Lung (tissue), 12 donors: ENCODE results near the gene OR10G7. TPM values are rescaled to one million over a fixed set of nuclear protein-coding genes. Genes with fewer than 3 reads are reported as not detected.

ENCODE experiments used
- ATAC-seq: fragments of 200-7000 bp; cut with Tn5 transposase; one replicate; pipeline ENCODE4 v1.9.1; 2020; ENCODE audit warnings: moderate number of reproducible peaks; ENCODE audit not compliant: insufficient read depth, low FRiP score
- DNase-seq, 3 donors: peaks; one replicate each; pipeline ENCODE4 v3.0.0-alpha.2; 2013 to 2017
- H3K27ac ChIP-seq, 2 donors: one replicate each; pipeline ENCODE4 v1.5.1; 2013; ENCODE audit warnings: mild to moderate bottlenecking in 2 of 2, moderate library complexity in 2 of 2, control low read depth in 1 of 2, inconsistent platforms in 1 of 2, low read depth in 1 of 2, low read length in 1 of 2
- H3K27me3 ChIP-seq, 3 donors: one replicate each; pipeline ENCODE4 v1.5.1; 2013; ENCODE audit warnings: low read length in 2 of 3; ENCODE audit not compliant: control insufficient read depth in 3 of 3, insufficient read depth in 3 of 3
- H3K36me3 ChIP-seq, 4 donors: one replicate each; pipeline ENCODE4 v1.5.1; 2013; ENCODE audit warnings: low read length in 4 of 4, mild to moderate bottlenecking in 1 of 4, moderate library complexity in 1 of 4; ENCODE audit not compliant: control insufficient read depth in 4 of 4, insufficient read depth in 4 of 4
- H3K4me1 ChIP-seq, 5 donors: one replicate each; pipeline ENCODE4 v1.5.1; 2013; ENCODE audit warnings: low read length in 5 of 5, mild to moderate bottlenecking in 2 of 5, moderate library complexity in 1 of 5; ENCODE audit not compliant: control insufficient read depth in 5 of 5, insufficient read depth in 5 of 5
- H3K4me3 ChIP-seq: one replicate; pipeline ENCODE4 v1.5.1; 2013; ENCODE audit warnings: mild to moderate bottlenecking, control low read depth, moderate library complexity
- H3K9ac ChIP-seq, 2 donors: one replicate each; pipeline ENCODE4 v1.5.1; 2013; ENCODE audit warnings: low read length in 2 of 2, control low read depth in 1 of 2; ENCODE audit not compliant: insufficient read depth in 1 of 2
- H3K9me3 ChIP-seq, 4 donors: one replicate each; pipeline ENCODE4 v1.5.1; 2013; ENCODE audit warnings: low read length in 3 of 4, mild to moderate bottlenecking in 1 of 4, moderate library complexity in 1 of 4; ENCODE audit not compliant: control insufficient read depth in 4 of 4, insufficient read depth in 3 of 4
- CTCF ChIP-seq: IDR thresholded peaks from 2 replicates; pipeline ENCODE4 v1.5.1; 2012; ENCODE audit warnings: mild to moderate bottlenecking; ENCODE audit errors: control extremely low read depth, extremely low read depth
- WGBS, 2 donors: extraction: QIAGEN DNeasy Blood & Tissue Kit; methylation state at CpG; one replicate each; pipeline ENCODE4 v1.1.7; 2013; 5-methylcytosine and 5-hydroxymethylcytosine counted together
- polyA plus RNA-seq, 2 donors: library from polyadenylated mRNA; stranded (reverse); fragments of 200-250 nt; gene quantifications; one replicate each; pipeline ENCODE4 v1.2.1, GENCODE V29; 2013
- total RNA-seq, 2 donors: library from RNA; depleted of rRNA in 1 of 2; stranded (reverse); fragments of >200 nt in 1 of 2; gene quantifications; one replicate each; pipeline ENCODE4 v1.2.1, GENCODE V29; 2014 to 2021
- donor health status: control.
- donor health status: control.
- donor health status: Bipolar disorder and iron deficiency.
- donor health status: healthy.
- donor health status: DM: yes; HTN: yes; CAD: no.

Gene OR10G7
- total and polyA plus RNA-seq, 4 donors: not detected

- 9 to 12% methylated on average over 33 to 36 of the region's 36 CpGs for WGBS, 2 donors
- H3K36me3 ChIP-seq: no peaks in the 10 kb centered on the region
- peak overlapping the region; percentile 52 to 65 for H3K9ac ChIP-seq
- no peak overlapping the region for H3K4me3 ChIP-seq
- ATAC-seq (no peak), DNase-seq (peak; percentile 52 to 64 (median 62))
- peaks cover 0 to 3% (median 0%) of the 10 kb centered on the region in 3 donors for H3K27me3 ChIP-seq
- H3K4me1 ChIP-seq: peaks cover 0 to 24% (median 0%) of the 10 kb centered on the region in 5 donors
- TF ChIP-seq CTCF: no peak
- no peak overlapping the region for H3K27ac ChIP-seq
- peaks cover 0 to 1% (median 0%) of the 10 kb centered on the region in 4 donors for H3K9me3 ChIP-seq
Observed at GRCh38 chr11:124075841-124076651, 34.9 kb upstream of the OR10G7 start.

- peaks cover 0 to 7% (median 0%) of the 10 kb centered on the region in 3 donors for H3K27me3 ChIP-seq
- no peak for ATAC-seq
- no peak overlapping the region for H3K4me3 ChIP-seq
Observed at GRCh38 chr11:124075492-124075840, 34.3 kb upstream of the OR10G7 start.

GRCh38 chr11:124074554-124074953 lies 33.4 kb upstream of the OR10G7 start:
- 92 to 93% methylated on average over 5 of the region's 5 CpGs for WGBS, 2 donors
- Histone ChIP-seq H3K36me3 (no peaks in the 10 kb centered on the region), H3K4me3 (no peak overlapping the region), H3K9ac (no peak overlapping the region), H3K27ac (no peak overlapping the region), H3K4me1 (peaks cover 0 to 22% (median 0%) of the 10 kb centered on the region in 5 donors), H3K27me3 (peaks cover 0 to 9% (median 0%) of the 10 kb centered on the region in 3 donors), H3K9me3 (peaks cover 0 to 1% (median 0%) of the 10 kb centered on the region in 4 donors)
- ATAC-seq (no peak), DNase-seq (no peak)
- TF ChIP-seq CTCF: no peak

More at GRCh38 chr11:124075492-124075840, 34.3 kb upstream of the OR10G7 start:
- DNase-seq: no peak
- peaks cover 0 to 1% (median 0%) of the 10 kb centered on the region in 4 donors for H3K9me3 ChIP-seq
- WGBS, 2 donors: 70 to 83% methylated on average over 6 of the region's 6 CpGs
- no peak overlapping the region for H3K9ac ChIP-seq
- H3K36me3 ChIP-seq: no peaks in the 10 kb centered on the region
- no peak overlapping the region for H3K27ac ChIP-seq
- TF ChIP-seq CTCF: no peak
- peaks cover 0 to 24% (median 0%) of the 10 kb centered on the region in 5 donors for H3K4me1 ChIP-seq
